Activated T-helper 1 cell treated with anti-CD3 and anti-CD28 coated beads, Interleukin-2, amount 50 U/mL, for 16 hours (primary cell): ENCODE results near the gene BTN1A1.

Source experiments
- DNase-seq, 2 donors: peaks; one replicate each; pipeline ENCODE4 v3.0.0-alpha.2; 2020; ENCODE audit warnings: low read depth in 1 of 2, low spot score in 1 of 2

The BTN1A1 gene

DNA sequence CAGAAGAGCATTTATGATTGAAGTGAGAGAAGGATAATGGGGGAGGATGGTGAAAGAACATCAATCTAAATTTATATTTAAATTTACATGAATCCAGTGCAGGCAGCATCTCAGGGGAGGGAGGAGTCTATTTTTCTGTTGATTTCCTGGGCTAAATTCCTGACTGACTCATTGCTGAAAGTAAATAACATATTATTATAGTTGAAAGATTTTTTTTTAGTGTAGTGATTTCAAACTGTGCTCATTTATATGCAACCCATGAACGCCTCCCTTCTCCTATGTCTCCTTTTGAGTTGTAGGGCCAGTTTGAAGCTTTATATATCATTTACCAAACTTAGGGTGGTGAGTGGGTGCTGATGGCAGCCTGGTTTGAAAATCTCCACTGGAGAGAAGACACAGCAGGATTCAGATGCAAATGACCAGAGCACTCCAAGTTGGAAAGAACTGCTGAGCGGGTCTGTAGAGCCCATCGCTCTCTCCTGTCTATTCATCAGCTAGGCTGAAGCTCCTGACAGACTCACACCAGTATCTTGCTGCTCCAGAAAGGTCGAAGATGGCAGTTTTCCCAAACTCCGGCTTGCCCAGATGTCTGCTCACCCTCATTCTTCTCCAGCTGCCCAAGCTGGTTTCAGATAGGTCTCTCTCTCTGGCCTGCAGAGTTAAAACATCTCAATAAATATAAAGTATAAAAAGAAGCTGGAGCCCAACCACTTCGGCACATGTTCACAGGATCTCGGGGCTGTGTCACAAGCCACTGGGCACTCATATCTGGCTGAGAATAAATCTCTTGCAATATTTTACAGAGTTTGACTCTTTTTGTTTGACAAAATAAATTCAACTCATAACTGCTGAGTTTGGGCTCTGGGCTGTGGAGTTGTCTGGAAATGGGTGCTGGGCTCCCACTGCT, 24.0 kb upstream of the BTN1A1 start:
- no peak for DNase-seq

DNA sequence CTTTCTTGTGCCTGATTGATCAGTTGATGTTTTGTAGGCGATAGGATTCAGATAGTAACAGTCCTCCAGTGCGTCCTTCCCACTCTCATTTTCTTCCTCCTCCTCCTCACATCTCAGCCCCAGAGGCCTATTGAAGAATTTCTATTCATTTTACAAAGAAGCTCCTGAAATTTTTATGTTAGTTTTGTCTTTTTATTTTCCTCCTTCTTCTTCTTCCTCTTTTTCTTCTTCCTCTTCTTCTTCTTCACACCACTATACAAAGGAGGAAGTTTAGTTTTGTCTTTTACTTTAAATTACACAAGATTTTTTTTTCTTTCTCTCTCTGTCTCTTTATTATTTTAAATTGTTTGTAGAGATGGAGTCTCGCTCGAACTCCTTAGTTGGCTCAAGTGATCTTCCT, 23.2 kb upstream of the BTN1A1 start:
- no peak for DNase-seq

DNA sequence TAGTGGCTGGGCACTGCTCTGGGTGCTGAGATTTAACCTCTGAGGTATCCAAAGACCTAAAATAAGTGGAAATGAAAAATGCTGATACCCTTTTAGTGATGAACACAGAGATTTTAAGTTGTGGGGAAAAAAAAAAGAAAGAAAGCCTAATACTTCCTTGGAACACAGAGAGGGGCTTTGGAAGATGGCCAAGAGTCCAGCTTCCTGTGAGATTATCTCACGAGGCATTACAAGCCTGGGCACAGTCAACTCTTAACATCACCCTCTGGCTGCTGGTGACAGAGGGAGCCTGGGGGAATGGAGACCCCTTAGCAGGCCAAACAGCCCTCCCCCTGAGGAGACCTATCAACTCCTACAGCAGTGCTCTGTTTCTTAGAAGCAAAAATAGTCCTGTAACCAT, 22.7 kb upstream of the BTN1A1 start:
- DNase-seq, result no peak

DNA sequence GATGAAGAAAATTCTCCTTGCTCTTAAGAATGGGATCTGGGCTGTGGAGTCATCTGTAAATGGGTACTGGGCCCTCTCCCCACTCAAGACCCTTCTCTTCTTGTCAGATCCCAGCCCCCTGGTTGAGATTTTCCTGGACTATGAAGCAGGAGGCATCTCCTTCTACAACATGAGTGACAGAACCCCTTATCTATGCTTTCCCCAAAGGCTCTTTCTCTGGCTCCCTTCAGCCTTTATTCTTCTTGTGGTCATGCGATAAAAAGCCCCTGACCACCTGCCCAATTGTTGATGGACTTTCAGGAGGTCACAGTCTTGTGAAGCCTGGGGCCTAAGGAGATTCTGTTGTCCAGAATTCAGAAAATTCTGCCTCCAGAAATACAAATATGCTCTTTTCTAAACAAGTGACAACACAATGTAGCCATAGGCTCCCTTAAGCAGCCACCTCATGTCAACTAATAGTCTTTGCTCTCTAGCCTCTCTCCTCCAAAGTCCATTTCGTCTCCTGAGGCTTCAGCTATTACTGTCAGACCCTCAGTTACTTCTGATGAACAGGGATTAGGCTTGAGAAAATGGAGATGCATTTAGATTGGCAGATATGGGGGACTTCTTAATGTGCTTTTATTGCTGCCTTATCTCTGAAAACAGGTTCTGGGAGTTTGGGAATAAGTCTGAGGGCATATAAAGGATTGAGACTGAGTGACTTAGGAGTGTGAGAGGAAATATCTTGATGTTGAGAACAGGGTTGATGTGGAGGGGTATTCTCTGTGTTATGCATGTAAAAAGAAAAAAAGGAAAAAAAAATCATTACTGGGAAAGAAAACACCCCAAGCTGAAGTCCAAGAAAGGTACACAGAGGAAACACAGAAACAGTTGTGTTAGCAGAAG, 21.8 kb upstream of the BTN1A1 start:
- no peak for DNase-seq

DNA sequence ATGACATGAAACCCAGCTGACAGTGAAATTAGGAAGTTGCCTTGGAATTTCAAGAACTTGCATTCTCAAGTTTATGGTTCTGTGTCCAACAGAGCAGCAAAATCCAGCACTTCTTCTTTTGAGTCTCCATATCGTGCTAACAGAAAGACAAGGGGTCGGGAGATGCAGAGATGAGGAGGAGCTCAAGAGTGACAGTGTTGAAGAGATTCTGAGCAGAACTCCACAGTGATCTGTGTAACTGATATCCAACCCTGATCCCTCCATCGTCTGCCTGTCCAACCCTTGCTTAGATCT, 21.2 kb upstream of the BTN1A1 start:
- DNase-seq, result no peak

DNA sequence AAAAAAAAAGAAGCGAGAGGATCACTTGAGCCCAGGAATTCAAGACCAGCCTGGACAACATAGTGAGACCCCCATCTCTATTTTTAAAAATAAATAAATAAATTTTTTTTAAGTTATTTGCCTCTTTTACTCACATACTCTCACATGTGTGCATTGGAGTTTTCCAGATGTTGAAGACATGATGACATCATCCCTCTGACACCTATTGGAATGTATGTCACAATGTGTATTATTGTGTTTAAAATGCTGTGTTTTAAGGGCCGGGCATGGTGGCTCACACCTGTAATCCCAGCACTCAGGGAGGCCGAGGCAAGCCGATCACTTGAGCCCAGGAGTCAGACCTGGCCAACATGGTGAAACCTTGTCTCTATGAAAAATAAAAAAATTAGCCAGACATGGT, 17.8 kb upstream of the BTN1A1 start:
- DNase-seq, result no peak

DNA sequence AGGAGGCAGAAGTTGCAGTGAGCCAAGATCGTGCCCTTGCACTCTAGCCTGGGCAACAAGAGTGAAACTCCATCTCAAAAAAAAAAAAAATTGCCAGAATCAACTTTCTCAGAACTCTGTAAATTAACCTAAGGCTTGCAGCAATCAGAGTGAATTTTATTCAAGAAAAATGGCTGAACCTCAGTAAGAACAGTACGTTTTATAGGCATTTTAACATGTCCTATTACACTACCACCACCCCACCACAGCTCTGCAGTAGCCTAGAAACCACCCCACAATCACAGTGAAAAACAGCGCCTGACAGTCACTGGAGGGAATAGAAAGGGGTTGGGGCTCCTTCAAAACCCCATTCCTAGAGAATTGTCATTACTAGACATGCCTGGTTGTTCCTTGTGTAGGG, 16.4 kb upstream of the BTN1A1 start:
- DNase-seq, result no peak

DNA sequence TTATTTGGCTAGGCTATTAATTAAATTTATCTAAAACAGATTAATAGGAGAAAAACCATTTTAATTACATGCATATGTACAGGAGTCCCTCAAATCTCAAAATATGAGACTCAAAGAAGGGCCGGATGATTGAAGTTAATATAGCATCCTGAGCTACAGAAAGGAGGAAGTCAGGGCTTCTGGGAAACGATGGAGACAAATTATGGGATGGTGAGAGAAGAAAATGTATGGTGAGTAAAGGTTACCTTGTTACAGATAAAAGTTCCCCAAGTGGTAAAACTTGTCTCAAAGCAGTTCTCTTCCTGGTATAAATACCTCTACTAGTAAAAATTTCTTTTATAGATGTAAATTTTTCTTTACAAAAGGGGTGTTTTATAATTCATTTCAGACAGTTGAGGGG, 15.9 kb upstream of the BTN1A1 start:
- DNase-seq, result no peak

DNA sequence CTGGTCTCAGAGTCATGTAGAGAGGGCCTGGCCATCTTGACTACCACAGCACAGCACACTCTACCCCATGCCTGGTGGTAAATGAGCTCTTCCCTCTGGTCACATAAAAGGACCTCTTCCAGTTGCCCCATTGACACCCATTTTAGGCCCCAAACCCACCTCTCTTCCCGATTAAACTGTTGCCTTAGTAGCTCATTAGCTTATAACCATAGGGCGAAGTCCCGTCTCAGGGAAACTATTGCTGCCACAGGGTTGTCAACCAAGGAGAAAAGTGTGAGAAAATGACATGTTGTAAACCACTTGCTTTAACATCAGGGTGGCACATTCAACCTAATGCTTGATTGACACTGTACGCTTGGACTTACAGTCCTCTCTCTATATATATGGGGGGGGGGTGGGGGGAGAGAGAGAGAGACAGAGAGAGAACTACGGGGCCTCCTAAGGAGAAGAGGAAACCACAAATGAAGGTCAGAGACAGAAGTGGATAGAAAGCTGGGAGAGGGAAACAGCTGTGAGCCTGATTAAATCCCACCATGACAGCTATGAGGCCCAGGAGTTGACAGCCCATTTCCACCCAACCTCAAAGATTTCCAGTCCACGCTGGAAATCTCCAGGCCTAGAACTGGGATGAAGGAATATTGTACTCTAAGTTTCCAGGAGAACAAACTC, 14.9 kb upstream of the BTN1A1 start:
- no peak for DNase-seq

DNA sequence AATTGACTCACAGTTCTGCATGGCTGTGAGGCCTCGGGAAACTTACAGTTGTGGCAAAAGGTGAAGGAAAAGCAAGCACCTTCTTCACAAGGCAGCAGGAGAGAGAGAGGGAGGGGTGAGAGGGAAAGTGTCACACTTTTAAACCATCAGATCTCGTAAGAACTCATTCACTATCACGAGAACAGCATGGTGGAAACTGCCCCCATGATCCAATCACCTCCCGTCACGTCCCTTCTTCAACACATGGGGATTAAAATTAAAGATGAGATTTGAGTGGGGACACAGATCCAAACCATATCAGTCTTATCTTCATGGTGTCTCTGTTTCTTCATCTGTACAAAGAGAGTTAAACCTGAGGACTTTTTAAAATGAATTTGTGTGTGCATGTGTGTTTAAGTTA, 13.7 kb upstream of the BTN1A1 start:
- no peak for DNase-seq

DNA sequence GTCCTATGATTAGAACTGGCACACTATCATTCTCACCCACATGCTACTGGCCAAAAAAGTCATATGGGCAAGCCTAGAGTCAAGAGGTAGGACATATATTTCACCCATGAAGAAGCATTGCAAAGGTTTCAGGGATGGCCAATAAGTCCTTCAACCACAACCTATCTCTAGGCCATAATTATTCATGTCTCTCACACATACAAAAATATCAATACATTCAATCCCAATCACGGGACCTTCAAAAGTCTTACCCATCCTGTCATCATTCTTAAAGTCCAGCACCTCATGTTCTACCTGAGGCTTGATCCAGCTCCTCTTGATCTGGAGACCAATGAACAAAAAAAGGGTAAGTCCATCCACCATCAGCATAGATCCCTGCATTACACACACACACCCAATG, 12.6 kb upstream of the BTN1A1 start:
- no peak for DNase-seq

DNA sequence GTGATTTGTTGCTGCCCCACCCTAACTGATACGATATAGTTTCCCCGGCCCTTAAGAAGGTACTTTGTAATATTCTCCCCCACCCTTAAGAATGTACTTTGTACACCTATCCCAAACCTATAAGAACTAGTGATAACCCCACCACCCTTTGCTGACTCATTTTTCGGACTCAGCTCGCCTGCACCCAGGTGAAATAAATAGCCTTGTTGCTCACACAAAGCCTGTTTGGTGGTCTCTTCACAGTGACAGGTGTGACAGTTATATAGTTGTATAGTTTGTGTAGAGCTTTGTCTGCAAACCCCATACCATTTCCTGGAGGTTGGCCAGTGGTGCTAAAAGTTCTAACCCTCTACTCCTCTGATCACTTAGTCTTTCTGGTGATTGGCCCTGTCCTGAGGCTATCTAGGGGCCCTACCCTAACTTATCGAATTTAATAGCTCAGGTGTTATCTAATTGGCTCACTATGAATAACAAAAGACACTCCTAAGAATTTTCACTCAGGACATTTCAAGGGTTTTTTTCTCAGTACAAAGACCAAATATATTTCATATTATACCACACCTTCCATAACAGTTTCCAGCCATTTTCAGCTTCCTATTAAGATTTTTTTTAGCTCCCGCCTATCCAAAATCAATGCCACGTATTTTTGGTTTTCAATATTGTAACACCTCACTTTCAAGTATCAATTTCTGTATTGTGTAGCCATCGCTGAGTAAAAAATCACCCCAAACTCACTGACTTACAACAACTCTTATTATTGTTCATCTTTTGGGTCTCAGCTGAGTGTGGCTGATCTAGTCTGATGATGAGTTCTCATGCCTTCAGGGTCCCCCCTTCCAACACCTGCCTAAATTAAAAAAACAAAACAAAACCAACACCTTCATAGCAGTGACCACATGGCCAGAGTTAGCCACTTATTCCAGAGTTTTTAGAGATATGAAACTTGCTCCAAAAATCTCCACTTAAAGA, 9.8 kb upstream of the BTN1A1 start:
- no peak for DNase-seq

DNA sequence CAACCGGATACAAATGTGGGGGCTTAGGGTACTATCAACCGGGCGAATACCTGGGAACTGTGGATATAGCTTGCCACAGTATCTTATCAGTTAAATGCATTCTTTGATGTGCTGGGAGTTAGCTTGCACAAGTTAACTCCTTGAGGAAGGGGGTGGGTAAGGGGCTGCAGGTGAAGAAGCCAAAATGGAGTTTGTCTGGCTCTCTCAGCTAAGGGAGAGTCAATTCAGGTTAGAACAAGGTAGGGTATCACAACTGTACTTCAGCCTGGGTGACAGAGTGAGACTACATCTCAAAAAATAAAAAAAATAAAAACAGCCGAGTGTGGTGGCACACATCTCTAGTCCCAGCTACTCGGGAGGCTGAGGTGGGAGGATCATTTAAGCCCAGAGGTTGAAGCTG, 8.5 kb upstream of the BTN1A1 start:
- no peak for DNase-seq

DNA sequence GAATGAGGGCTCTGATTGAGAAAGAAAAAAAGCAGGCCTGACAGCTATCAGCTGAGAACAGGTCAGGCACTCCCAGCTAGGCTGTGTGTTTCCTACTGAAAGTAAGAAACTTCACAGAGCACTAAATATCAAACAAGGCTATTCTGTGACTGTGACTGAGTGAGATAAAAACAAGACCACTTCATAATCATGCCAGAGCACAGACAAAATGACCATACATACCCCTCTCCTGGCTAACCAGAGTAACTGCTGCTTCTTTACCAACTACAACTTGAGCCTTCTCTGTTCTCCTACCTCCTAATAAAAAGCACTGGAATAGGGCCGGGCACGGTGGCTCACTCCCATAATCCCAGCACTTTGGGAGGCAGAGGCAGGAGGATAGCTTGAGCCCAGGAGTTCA, 6.8 kb upstream of the BTN1A1 start:
- DNase-seq, result no peak

DNA sequence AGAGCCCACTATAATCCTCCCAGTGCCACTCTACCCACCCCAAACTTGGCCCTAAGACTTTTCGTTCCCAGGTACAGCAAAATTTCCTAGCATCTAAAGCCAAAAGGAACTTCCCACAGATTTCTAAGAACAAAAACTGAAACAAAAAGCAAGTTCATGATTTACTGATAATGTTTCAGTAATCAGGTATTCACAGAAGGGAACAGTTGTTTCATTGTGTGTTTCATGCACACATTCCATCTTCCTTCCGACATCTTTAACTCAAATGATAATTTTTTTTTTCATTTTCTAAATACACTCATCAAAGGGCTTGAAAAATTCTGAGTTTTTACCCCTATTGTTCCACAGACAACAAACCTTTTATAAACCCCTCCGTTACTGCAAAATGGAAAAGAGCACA, 6.0 kb upstream of the BTN1A1 start:
- no peak for DNase-seq

DNA sequence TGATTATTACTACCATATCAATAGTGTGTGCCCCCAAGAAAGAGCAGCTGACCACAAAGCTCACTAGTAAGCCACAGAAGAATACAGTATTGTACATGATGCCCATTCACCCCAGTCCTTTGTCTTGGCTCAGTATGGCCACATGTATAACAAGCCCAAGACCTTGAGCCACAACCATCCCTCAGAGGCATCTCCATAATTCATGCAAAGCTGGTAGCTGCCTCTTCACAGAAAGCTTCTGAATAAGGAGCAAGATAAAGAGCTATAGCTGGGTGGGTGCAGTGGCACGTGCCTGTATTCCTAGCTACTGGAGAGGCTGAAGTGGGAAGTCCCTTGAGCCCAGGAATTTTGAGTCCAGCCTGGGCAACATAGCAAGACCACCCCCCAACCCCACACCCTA, 4.8 kb upstream of the BTN1A1 start:
- DNase-seq, result no peak

DNA sequence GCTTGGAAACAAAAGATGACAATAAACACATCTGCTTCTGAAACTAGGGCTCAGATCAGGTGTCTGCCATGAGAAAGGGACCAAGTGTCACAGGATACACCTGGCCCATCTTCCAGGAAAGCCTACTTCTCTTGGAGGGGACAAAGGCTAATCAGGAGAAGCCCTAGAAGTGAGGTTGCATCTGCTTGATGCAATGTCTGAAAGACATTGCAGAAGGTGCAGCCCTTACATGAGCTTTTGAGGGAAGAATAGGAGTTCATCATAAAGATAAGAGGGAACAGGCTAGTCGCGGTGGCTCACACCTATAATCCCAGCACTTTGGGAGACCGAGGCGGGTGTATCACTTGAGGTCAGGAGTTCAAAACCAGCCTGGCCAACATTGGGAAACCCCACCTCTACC, 2.5 kb upstream of the BTN1A1 start:
- DNase-seq, result no peak

DNA sequence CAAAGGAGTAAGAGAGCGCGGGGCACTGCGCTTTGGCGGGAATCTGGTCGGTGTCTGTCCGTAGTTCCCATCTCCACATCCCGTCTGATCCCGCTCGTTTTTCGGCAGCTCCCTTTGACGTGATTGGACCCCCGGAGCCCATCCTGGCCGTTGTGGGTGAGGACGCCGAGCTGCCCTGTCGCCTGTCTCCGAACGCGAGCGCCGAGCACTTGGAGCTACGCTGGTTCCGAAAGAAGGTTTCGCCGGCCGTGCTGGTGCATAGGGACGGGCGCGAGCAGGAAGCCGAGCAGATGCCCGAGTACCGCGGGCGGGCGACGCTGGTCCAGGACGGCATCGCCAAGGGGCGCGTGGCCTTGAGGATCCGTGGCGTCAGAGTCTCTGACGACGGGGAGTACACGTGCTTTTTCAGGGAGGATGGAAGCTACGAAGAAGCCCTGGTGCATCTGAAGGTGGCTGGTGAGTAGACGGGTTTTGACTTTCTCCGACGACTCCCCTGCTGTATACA, 1.4 kb downstream of the BTN1A1 start:
- peak; percentile 4 to 11 for DNase-seq

DNA sequence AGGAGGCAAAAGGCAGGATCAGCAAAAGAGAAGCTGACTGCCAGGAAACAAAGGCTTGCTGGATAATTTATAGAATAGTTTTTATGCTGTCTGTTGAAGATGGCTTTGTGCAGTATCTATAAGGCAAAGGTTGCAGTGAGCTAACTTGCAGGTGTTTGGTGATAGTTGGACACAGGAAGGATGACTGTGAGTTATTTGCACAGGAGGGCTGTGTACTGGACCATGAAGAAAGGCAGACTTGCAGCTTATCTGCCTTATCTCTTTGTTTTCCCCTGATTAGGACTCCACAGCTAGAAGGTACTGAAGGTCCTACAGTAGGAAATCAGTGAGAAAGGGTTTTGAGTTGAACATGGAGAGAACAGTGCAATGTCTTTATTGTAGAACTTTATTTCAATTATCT, 2.1 kb downstream of the BTN1A1 start:
- DNase-seq, result no peak

DNA sequence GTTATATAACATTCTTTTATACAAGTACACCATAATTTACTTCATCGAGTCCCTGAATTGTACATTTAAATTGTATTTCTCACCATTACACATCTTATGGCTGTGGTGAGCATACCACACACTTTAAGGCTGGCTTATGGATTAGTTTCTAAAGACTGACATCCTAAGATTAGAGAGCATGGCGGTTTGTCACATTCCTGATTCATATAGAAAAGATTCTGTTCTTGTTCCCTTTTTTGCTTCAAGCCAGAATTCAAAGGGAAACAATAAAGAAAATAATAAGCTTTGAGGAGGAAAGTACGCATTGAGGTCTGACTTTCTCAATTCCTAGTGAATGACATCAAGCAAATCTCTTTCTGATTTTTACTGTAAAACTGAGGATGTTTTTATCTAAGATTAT, 2.5 kb downstream of the BTN1A1 start:
- no peak for DNase-seq

DNA sequence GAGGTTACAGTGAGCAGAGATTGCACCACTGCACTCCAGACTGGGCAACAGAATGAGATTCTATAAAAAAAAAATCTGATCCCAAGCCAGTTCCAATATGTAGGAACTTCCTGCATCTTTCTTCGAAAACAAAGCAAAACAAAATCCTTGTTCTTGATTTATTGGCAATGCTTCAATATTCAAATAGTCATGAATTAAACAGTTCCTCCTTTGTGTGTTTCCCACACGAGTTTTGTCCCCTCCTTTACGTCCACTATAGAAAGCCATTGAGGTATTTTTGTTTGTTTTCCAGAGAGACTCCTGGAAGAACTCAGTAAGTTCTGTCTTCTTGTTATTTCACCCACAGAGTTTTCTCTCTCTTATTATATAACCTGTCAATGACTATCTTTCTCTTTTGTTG, 7.6 kb downstream of the BTN1A1 start:
- DNase-seq, result no peak
